SU-DHL-6 (cell line): Measurements from ENCODE around the gene ZNF83.

Experiments used
- H2AFZ ChIP-seq: fragments of 200-600 bp; sonication (generic); 2 replicates; pipeline ENCODE4 v1.6.1; 2014; ENCODE audit warnings: low read depth, mild to moderate bottlenecking, moderate library complexity, mixed read lengths, antibody characterized with exemption, low read length; ENCODE audit not compliant: severe bottlenecking
- H3F3A ChIP-seq: fragments of 200-600 bp; shearing (Covaris generic); 2 replicates; pipeline ENCODE4 v1.6.0; 2016; ENCODE audit warnings: antibody characterized with exemption, mild to moderate bottlenecking; ENCODE audit not compliant: insufficient read depth
- H3K27ac ChIP-seq: fragments of 200-600 bp; sonication (generic); 2 replicates; pipeline ENCODE4 v1.5.1; 2016; ENCODE audit warnings: low read depth, mild to moderate bottlenecking, low read length, moderate library complexity, mixed read lengths
- H3K27me3 ChIP-seq: fragments of 200-600 bp; sonication (generic), shearing (Covaris generic); 2 replicates; pipeline ENCODE4 v1.6.0; 2014; ENCODE audit warnings: mild to moderate bottlenecking, low read length
- H3K36me3 ChIP-seq: fragments of 200-600 bp; sonication (generic); 2 replicates; pipeline ENCODE4 v1.6.1; 2014; ENCODE audit warnings: mild to moderate bottlenecking, low read length, mixed read lengths
- H3K4me2 ChIP-seq: fragments of 300-600, 200-600 bp; shearing (Covaris generic), sonication (generic); 2 replicates; pipeline ENCODE4 v1.6.0; 2014; ENCODE audit warnings: low read length, low read depth, mild to moderate bottlenecking; ENCODE audit not compliant: poor library complexity, severe bottlenecking
- H3K4me3 ChIP-seq: fragments of 200-600 bp; sonication (generic); 2 replicates; pipeline ENCODE4 v1.5.1; 2014; ENCODE audit warnings: antibody characterized with exemption, low read length, mild to moderate bottlenecking, mixed read lengths; ENCODE audit not compliant: insufficient read depth, poor library complexity, severe bottlenecking
- H3K79me2 ChIP-seq: fragments of 200-600 bp; sonication (generic); 2 replicates; pipeline ENCODE4 v1.6.1; 2014; ENCODE audit warnings: mild to moderate bottlenecking, low read length, moderate library complexity; ENCODE audit not compliant: insufficient read depth
- H3K9ac ChIP-seq: fragments of 200-600 bp; sonication (generic); 2 replicates; pipeline ENCODE4 v1.7.0; 2014; ENCODE audit warnings: mild to moderate bottlenecking, low read length
- H3K9me2 ChIP-seq: fragments of 200-600 bp; sonication (generic); replicated peaks from 2 replicates; pipeline ENCODE4 v1.6.1; 2014; ENCODE audit warnings: low read length; ENCODE audit not compliant: insufficient read depth
- H3K9me3 ChIP-seq: fragments of 200-600 bp; sonication (generic); 2 replicates; pipeline ENCODE4 v1.6.1; 2014; ENCODE audit warnings: low read length, mixed read lengths; ENCODE audit not compliant: insufficient read depth
- H4K20me1 ChIP-seq: fragments of 200-600 bp; sonication (generic); 2 replicates; pipeline ENCODE4 v1.6.1; 2014; ENCODE audit warnings: low read depth, mild to moderate bottlenecking, antibody characterized with exemption, low read length, moderate library complexity, mixed read lengths
- EZH2phosphoT487 ChIP-seq: fragments of 200-600 bp; sonication (generic), shearing (Covaris generic); conservative IDR thresholded peaks from 2 replicates; pipeline ENCODE4 v1.6.1; 2018; ENCODE audit warnings: mild to moderate bottlenecking, antibody characterized with exemption, low read length, moderate library complexity, mixed read lengths
- TF ChIP-seq, protein P1 (sequence below): fragments of 200-600 bp; sonication (generic); IDR thresholded peaks from one replicate; pipeline ENCODE4 v1.5.1; 2017; ENCODE audit warnings: antibody characterized with exemption, mild to moderate bottlenecking, low read length, moderate library complexity; ENCODE audit not compliant: insufficient read depth, poor library complexity, severe bottlenecking

Gene ZNF83

GRCh38 chr19:52592301-52592700, 45.9 kb downstream of the ZNF83 start:
- Histone ChIP-seq H3K79me2 (no peaks in the 10 kb centered on the region), H4K20me1 (no peaks in the 10 kb centered on the region), H3K4me2 (no peak overlapping the region), H3K27ac (no peak overlapping the region), H3K9ac (no peak overlapping the region), H2AFZ (no peak overlapping the region), H3F3A (no peaks in the 10 kb centered on the region), H3K9me3 (no peaks in the 10 kb centered on the region), H3K36me3 (peaks cover 10% of the 10 kb centered on the region; the same call in 1 of the 2 replicates), H3K9me2 (no peaks in the 10 kb centered on the region), H3K4me3 (no peak overlapping the region), H3K27me3 (no peaks in the 10 kb centered on the region)
- no peak for TF ChIP-seq EZH2phosphoT487
- TF ChIP-seq, protein P1, sequence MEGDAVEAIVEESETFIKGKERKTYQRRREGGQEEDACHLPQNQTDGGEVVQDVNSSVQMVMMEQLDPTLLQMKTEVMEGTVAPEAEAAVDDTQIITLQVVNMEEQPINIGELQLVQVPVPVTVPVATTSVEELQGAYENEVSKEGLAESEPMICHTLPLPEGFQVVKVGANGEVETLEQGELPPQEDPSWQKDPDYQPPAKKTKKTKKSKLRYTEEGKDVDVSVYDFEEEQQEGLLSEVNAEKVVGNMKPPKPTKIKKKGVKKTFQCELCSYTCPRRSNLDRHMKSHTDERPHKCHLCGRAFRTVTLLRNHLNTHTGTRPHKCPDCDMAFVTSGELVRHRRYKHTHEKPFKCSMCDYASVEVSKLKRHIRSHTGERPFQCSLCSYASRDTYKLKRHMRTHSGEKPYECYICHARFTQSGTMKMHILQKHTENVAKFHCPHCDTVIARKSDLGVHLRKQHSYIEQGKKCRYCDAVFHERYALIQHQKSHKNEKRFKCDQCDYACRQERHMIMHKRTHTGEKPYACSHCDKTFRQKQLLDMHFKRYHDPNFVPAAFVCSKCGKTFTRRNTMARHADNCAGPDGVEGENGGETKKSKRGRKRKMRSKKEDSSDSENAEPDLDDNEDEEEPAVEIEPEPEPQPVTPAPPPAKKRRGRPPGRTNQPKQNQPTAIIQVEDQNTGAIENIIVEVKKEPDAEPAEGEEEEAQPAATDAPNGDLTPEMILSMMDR, result no peak

GRCh38 chr19:52590728-52591127, 47.4 kb downstream of the ZNF83 start:
- no peaks in the 10 kb centered on the region for H3F3A ChIP-seq
- H3K4me2 ChIP-seq, result no peak overlapping the region
- H3K27ac ChIP-seq, result no peak overlapping the region
- no peak overlapping the region for H3K9ac ChIP-seq
- no peak for TF ChIP-seq EZH2phosphoT487
- TF ChIP-seq, protein P1, result peak; percentile 13
- no peak overlapping the region for H2AFZ ChIP-seq
- H3K27me3 ChIP-seq, result no peaks in the 10 kb centered on the region
- no peaks in the 10 kb centered on the region for H3K79me2 ChIP-seq
- H4K20me1 ChIP-seq, result no peaks in the 10 kb centered on the region
- no peaks in the 10 kb centered on the region for H3K9me2 ChIP-seq
- no peaks in the 10 kb centered on the region for H3K36me3 ChIP-seq
- no peaks in the 10 kb centered on the region for H3K9me3 ChIP-seq
- H3K4me3 ChIP-seq, result no peak overlapping the region

GRCh38 chr19:52585604-52586003, 52.6 kb downstream of the ZNF83 start:
- no peaks in the 10 kb centered on the region for H4K20me1 ChIP-seq
- no peak overlapping the region for H3K4me3 ChIP-seq
- no peaks in the 10 kb centered on the region for H3K27me3 ChIP-seq
- no peak overlapping the region for H3K9ac ChIP-seq
- H3K4me2 ChIP-seq, result no peak overlapping the region
- H3K9me2 ChIP-seq, result no peaks in the 10 kb centered on the region
- H3K79me2 ChIP-seq, result peaks cover 13% of the 10 kb centered on the region; the same call in 1 of the 2 replicates
- H2AFZ ChIP-seq, result no peak overlapping the region
- no peaks in the 10 kb centered on the region for H3K9me3 ChIP-seq
- peaks cover 26% of the 10 kb centered on the region for H3K36me3 ChIP-seq
- no peak for TF ChIP-seq EZH2phosphoT487
- TF ChIP-seq, protein P1, result no peak
- no peaks in the 10 kb centered on the region for H3F3A ChIP-seq
- H3K27ac ChIP-seq, result no peak overlapping the region
